H9 (cell line): Measurements from ENCODE around the gene KLRC4. TPM values are rescaled to one million over a fixed set of nuclear protein-coding genes. Genes with fewer than 3 reads are reported as not detected.
"Not testable (repeated sequence)": the region's sequence is repeated elsewhere in the genome, so short reads cannot be mapped to it uniquely, and the experiment has no call there.

ENCODE experiments used
- DNase-seq: peaks from one replicate; pipeline ENCODE4 v3.0.0-alpha.2; 2017
- H2AFZ ChIP-seq: one replicate; pipeline ENCODE4 v1.6.1; 2013; ENCODE audit warnings: mild to moderate bottlenecking, low read length, control low read depth, moderate library complexity
- H2AK5ac ChIP-seq: 2 replicates; pipeline ENCODE4 v1.6.1; 2013; ENCODE audit warnings: low read length, control low read depth, mixed read lengths; ENCODE audit not compliant: insufficient read length
- H2BK120ac ChIP-seq: one replicate; pipeline ENCODE4 v1.6.1; 2013; ENCODE audit warnings: low read depth, mild to moderate bottlenecking, low read length, control low read depth, inconsistent platforms; ENCODE audit not compliant: poor library complexity, severe bottlenecking
- H2BK12ac ChIP-seq: 2 replicates; pipeline ENCODE4 v1.6.1; 2013; ENCODE audit warnings: low read length, control low read depth, mixed read lengths, low read depth; ENCODE audit not compliant: insufficient read length
- H2BK15ac ChIP-seq: 2 replicates; pipeline ENCODE4 v1.6.1; 2013; ENCODE audit warnings: low read depth, low read length, control low read depth
- H2BK20ac ChIP-seq: one replicate; pipeline ENCODE4 v1.6.1; 2013; ENCODE audit warnings: low read depth, mild to moderate bottlenecking, low read length, control low read depth, inconsistent platforms; ENCODE audit not compliant: poor library complexity, severe bottlenecking
- H2BK5ac ChIP-seq: 2 replicates; pipeline ENCODE4 v1.6.1; 2013; ENCODE audit warnings: low read length, control low read depth, mixed read lengths; ENCODE audit not compliant: insufficient read length
- H3K14ac ChIP-seq: 2 replicates; pipeline ENCODE4 v1.6.1; 2013; ENCODE audit warnings: low read length, control low read depth; ENCODE audit not compliant: insufficient read depth
- H3K18ac ChIP-seq: 2 replicates; pipeline ENCODE4 v1.6.1; 2013; ENCODE audit warnings: low read depth, mild to moderate bottlenecking, mixed read lengths, low read length, control low read depth; ENCODE audit not compliant: insufficient read length
- H3K23ac ChIP-seq: 2 replicates; pipeline ENCODE4 v1.6.1; 2013; ENCODE audit warnings: low read length, control low read depth, mixed read lengths, low read depth; ENCODE audit not compliant: insufficient read length
- H3K23me2 ChIP-seq: 2 replicates; pipeline ENCODE4 v1.6.1; 2013; ENCODE audit warnings: low read depth, mild to moderate bottlenecking, mixed read lengths, low read length, control low read depth; ENCODE audit not compliant: insufficient read length, poor library complexity, severe bottlenecking
- H3K27ac ChIP-seq: 2 replicates; pipeline ENCODE4 v1.5.1; 2013; ENCODE audit warnings: low read length, control low read depth, mixed read lengths, low read depth; ENCODE audit not compliant: insufficient read length
- H3K27me3 ChIP-seq: 2 replicates; pipeline ENCODE4 v1.6.1; 2013; ENCODE audit warnings: low read length, control low read depth, inconsistent platforms; ENCODE audit not compliant: insufficient read depth
- H3K4ac ChIP-seq: 2 replicates; pipeline ENCODE4 v1.6.1; 2013; ENCODE audit warnings: low read depth, mild to moderate bottlenecking, control low read depth, inconsistent platforms, low read length, moderate library complexity
- H3K4me1 ChIP-seq: 2 replicates; pipeline ENCODE4 v1.6.1; 2013; ENCODE audit warnings: low read length, control low read depth, inconsistent platforms; ENCODE audit not compliant: insufficient read depth
- H3K4me2 ChIP-seq: 2 replicates; pipeline ENCODE4 v1.6.1; 2013; ENCODE audit warnings: low read length, control low read depth, mixed read lengths; ENCODE audit not compliant: insufficient read length, insufficient read depth
- H3K56ac ChIP-seq: 2 replicates; pipeline ENCODE4 v1.6.1; 2013; ENCODE audit warnings: low read depth, mild to moderate bottlenecking, mixed read lengths, low read length, control low read depth; ENCODE audit not compliant: insufficient read length
- H3K79me1 ChIP-seq: 2 replicates; pipeline ENCODE4 v1.6.1; 2013; ENCODE audit warnings: low read depth, mild to moderate bottlenecking, moderate library complexity, low read length, control low read depth, inconsistent platforms; ENCODE audit not compliant: insufficient read depth, poor library complexity, severe bottlenecking
- H3K79me2 ChIP-seq: 2 replicates; pipeline ENCODE4 v1.6.1; 2013; ENCODE audit warnings: low read length, control low read depth, inconsistent platforms; ENCODE audit not compliant: insufficient read depth
- H3K9ac ChIP-seq: 2 replicates; pipeline ENCODE4 v1.6.1; 2013; ENCODE audit warnings: low read length, control low read depth, mixed read lengths; ENCODE audit not compliant: insufficient read length; ENCODE audit errors: extremely low read depth
- H3K9me3 ChIP-seq: one replicate; pipeline ENCODE4 v1.6.1; 2013; ENCODE audit warnings: low read depth, low read length, inconsistent platforms; ENCODE audit not compliant: control insufficient read depth
- H3T11ph ChIP-seq: one replicate; pipeline ENCODE4 v1.6.1; 2013; ENCODE audit warnings: mild to moderate bottlenecking, low read length, control low read depth, inconsistent platforms
- H4K20me1 ChIP-seq: one replicate; pipeline ENCODE4 v1.6.1; 2013; ENCODE audit not compliant: control insufficient read depth, insufficient read length, insufficient read depth
- H4K5ac ChIP-seq: 2 replicates; pipeline ENCODE4 v1.6.1; 2013; ENCODE audit warnings: low read depth, mild to moderate bottlenecking, mixed read lengths, low read length, control low read depth; ENCODE audit not compliant: insufficient read length
- H4K8ac ChIP-seq: replicated peaks from 2 replicates; pipeline ENCODE4 v1.6.1; 2013; ENCODE audit warnings: low read length, control low read depth, mixed read lengths, low read depth; ENCODE audit not compliant: insufficient read length
- H4K91ac ChIP-seq: 2 replicates; pipeline ENCODE4 v1.6.1; 2013; ENCODE audit warnings: low read depth, mild to moderate bottlenecking, moderate library complexity, mixed read lengths, low read length, control low read depth; ENCODE audit not compliant: insufficient read length
- H3K27ac Mint-ChIP-seq, 3 experiments: 2 replicates in 2 of 3; 3 replicates in 1 of 3; pipeline ENCODE4 v1.8.0; 2020 to 2021; ENCODE audit warnings: mixed read lengths in 3 of 3, mild to moderate bottlenecking in 1 of 3, moderate library complexity in 1 of 3
- H3K27me3 Mint-ChIP-seq: 2 replicates; pipeline ENCODE4 v1.8.0; 2021; ENCODE audit warnings: low read depth, mild to moderate bottlenecking, moderate library complexity, mixed read lengths
- H3K36me3 Mint-ChIP-seq, 3 experiments: 2 replicates in 2 of 3; 3 replicates in 1 of 3; pipeline ENCODE4 v1.8.0; 2020 to 2021; ENCODE audit warnings: low read depth in 3 of 3, mixed read lengths in 3 of 3; ENCODE audit not compliant: insufficient read depth in 1 of 3
- H3K4me1 Mint-ChIP-seq, 2 experiments: 2 replicates each; pipeline ENCODE4 v1.8.0; 2020; ENCODE audit warnings: mixed read lengths in 2 of 2
- H3K4me3 Mint-ChIP-seq, 2 experiments: 2 replicates in 1 of 2; 3 replicates in 1 of 2; pipeline ENCODE4 v1.8.0; 2020 to 2021; ENCODE audit warnings: mild to moderate bottlenecking in 2 of 2, mixed read lengths in 2 of 2, moderate library complexity in 1 of 2
- H3K9me3 Mint-ChIP-seq, 2 experiments: 2 replicates in 1 of 2; 3 replicates in 1 of 2; pipeline ENCODE4 v1.8.0; 2020; ENCODE audit warnings: mild to moderate bottlenecking in 2 of 2, mixed read lengths in 2 of 2, moderate library complexity in 1 of 2
- WGBS: extraction: QIAGEN DNeasy Blood & Tissue Kit; methylation state at CpG from one replicate; pipeline ENCODE4 v1.1.7; 2013; ENCODE audit warnings: missing lambda C conversion rate, low lambda C conversion rate, mixed read lengths; ENCODE audit not compliant: insufficient read length; ENCODE audit errors: extremely low coverage; 5-methylcytosine and 5-hydroxymethylcytosine counted together
- total RNA-seq: library from RNA; stranded (reverse); gene quantifications from 2 replicates; pipeline ENCODE4 v1.2.1, GENCODE V29; 2021
- TF ChIP-seq, protein P1 (sequence below): fragments of 200-600 bp; sonication (generic); conservative IDR thresholded peaks from 3 replicates; pipeline ENCODE4 v1.8.0; 2021; ENCODE audit warnings: antibody characterized with exemption, mild to moderate bottlenecking

KLRC4 gene
- total RNA-seq, 1 experiment from 2014 or later = not detected

- H2BK5ac ChIP-seq = no peak overlapping the region
- H3K27me3 Mint-ChIP-seq = no peaks in the 10 kb centered on the region
- no peaks in the 10 kb centered on the region for H3K36me3 Mint-ChIP-seq
- no peak overlapping the region for H3T11ph ChIP-seq
- no peak overlapping the region for H3K56ac ChIP-seq
- no peak overlapping the region for H4K8ac ChIP-seq
- no peak overlapping the region for H2BK12ac ChIP-seq
- no peak overlapping the region for H2BK15ac ChIP-seq
- no peak overlapping the region for H2AFZ ChIP-seq
- H3K4me1 Mint-ChIP-seq = no peaks in the 10 kb centered on the region
- no peak for DNase-seq
- no peak overlapping the region for H4K91ac ChIP-seq
- H3K4me2 ChIP-seq = no peak overlapping the region
- H3K9me3 Mint-ChIP-seq = peaks cover 0 to 1% of the 10 kb centered on the region in 2 experiments; a peak in 1 of 5 replicates
- no peak overlapping the region for H3K4me3 Mint-ChIP-seq
- no peaks in the 10 kb centered on the region for H4K20me1 ChIP-seq
- no peaks in the 10 kb centered on the region for H3K9me3 ChIP-seq
- H3K9ac ChIP-seq = no peak overlapping the region
- H2BK20ac ChIP-seq = no peak overlapping the region
- no peaks in the 10 kb centered on the region for H3K79me2 ChIP-seq
- TF ChIP-seq, protein P1, sequence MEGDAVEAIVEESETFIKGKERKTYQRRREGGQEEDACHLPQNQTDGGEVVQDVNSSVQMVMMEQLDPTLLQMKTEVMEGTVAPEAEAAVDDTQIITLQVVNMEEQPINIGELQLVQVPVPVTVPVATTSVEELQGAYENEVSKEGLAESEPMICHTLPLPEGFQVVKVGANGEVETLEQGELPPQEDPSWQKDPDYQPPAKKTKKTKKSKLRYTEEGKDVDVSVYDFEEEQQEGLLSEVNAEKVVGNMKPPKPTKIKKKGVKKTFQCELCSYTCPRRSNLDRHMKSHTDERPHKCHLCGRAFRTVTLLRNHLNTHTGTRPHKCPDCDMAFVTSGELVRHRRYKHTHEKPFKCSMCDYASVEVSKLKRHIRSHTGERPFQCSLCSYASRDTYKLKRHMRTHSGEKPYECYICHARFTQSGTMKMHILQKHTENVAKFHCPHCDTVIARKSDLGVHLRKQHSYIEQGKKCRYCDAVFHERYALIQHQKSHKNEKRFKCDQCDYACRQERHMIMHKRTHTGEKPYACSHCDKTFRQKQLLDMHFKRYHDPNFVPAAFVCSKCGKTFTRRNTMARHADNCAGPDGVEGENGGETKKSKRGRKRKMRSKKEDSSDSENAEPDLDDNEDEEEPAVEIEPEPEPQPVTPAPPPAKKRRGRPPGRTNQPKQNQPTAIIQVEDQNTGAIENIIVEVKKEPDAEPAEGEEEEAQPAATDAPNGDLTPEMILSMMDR = no peak
- H3K27ac Mint-ChIP-seq = no peak overlapping the region
- H3K79me1 ChIP-seq = no peaks in the 10 kb centered on the region
- no peak overlapping the region for H2AK5ac ChIP-seq
- 100% methylated on average over 1 of the region's 9 CpGs for WGBS
- no peak overlapping the region for H3K23ac ChIP-seq
- no peaks in the 10 kb centered on the region for H3K4me1 ChIP-seq
- H3K27ac ChIP-seq = no peak overlapping the region
- no peaks in the 10 kb centered on the region for H3K23me2 ChIP-seq
- no peaks in the 10 kb centered on the region for H3K27me3 ChIP-seq
- no peak overlapping the region for H4K5ac ChIP-seq
- no peak overlapping the region for H3K4ac ChIP-seq
- H2BK120ac ChIP-seq = no peak overlapping the region
- no peak overlapping the region for H3K18ac ChIP-seq
- H3K14ac ChIP-seq = no peak overlapping the region
Measured at GRCh38 chr12:10388624-10389413, 20.7 kb downstream of the KLRC4 start.

- not testable (repeated sequence) for H3K79me1 ChIP-seq, H4K20me1 ChIP-seq, H3K4me1 Mint-ChIP-seq, H3T11ph ChIP-seq, H3K79me2 ChIP-seq, H2BK15ac ChIP-seq, H3K9me3 ChIP-seq, H3K4ac ChIP-seq, H2BK120ac ChIP-seq, H2AFZ ChIP-seq, H4K8ac ChIP-seq, H3K23ac ChIP-seq, H3K27me3 ChIP-seq, H4K91ac ChIP-seq, H2BK5ac ChIP-seq, DNase-seq, H3K56ac ChIP-seq, H3K4me3 Mint-ChIP-seq, H3K36me3 Mint-ChIP-seq, H3K4me2 ChIP-seq, H3K18ac ChIP-seq, H2BK12ac ChIP-seq, H3K9ac ChIP-seq, H3K27ac ChIP-seq, H4K5ac ChIP-seq, H3K9me3 Mint-ChIP-seq, H3K27ac Mint-ChIP-seq, H2BK20ac ChIP-seq, H3K27me3 Mint-ChIP-seq, H3K14ac ChIP-seq, H3K23me2 ChIP-seq, H2AK5ac ChIP-seq, H3K4me1 ChIP-seq
- WGBS = no CpG with 5 or more reads among the region's 6 CpGs
Measured at GRCh38 chr12:10387498-10387897, 22.1 kb downstream of the KLRC4 start.
